ENCODE measurements around the gene MDH2. TPM values are rescaled to one million over a fixed set of nuclear protein-coding genes. Genes with fewer than 3 reads are reported as not detected.
"Not testable (repeated sequence)": the region's sequence is repeated elsewhere in the genome, so short reads cannot be mapped to it uniquely, and the experiment has no call there.

Gene MDH2
- total and polyA plus RNA-seq, 4 donors: 54.3 to 200 (median 85.6) TPM

- H3K27me3 ChIP-seq (ENCODE audit: control insufficient read depth in 3 of 3, insufficient read depth in 3 of 3, low read length in 2 of 3): no peaks in the 10 kb centered on the region
- DNase-seq (no peak), ATAC-seq (ENCODE audit: insufficient read depth, low FRiP score) (no peak)
- H3K4me1 ChIP-seq (ENCODE audit: control insufficient read depth in 5 of 5, insufficient read depth in 5 of 5, low read length in 5 of 5): peaks cover 0 to 13% (median 2%) of the 10 kb centered on the region in 5 donors
- no peak overlapping the region for H3K27ac ChIP-seq (ENCODE audit: low read depth in 1 of 2, low read length in 1 of 2)
- no peak overlapping the region for H3K9ac ChIP-seq (ENCODE audit: insufficient read depth in 1 of 2, low read length in 2 of 2)
- TF ChIP-seq CTCF (IDR thresholded peaks at IDR 0.05; ENCODE audit: control extremely low read depth, extremely low read depth): no peak
- H3K9me3 ChIP-seq (ENCODE audit: control insufficient read depth in 4 of 4, insufficient read depth in 3 of 4, low read length in 3 of 4): no peaks in the 10 kb centered on the region
- 87 to 89% methylated on average over 4 of the region's 4 CpGs for WGBS, 2 donors
- H3K36me3 ChIP-seq (ENCODE audit: control insufficient read depth in 4 of 4, insufficient read depth in 4 of 4, low read length in 4 of 4): no peaks in the 10 kb centered on the region
- no peak overlapping the region for H3K4me3 ChIP-seq
These were observed 38.2 kb downstream of the MDH2 start for GRCh38 chr7:76086070-76086469.

GRCh38 chr7:76087362-76087791 lies 39.5 kb downstream of the MDH2 start:
- not testable (repeated sequence) for ATAC-seq (ENCODE audit: insufficient read depth, low FRiP score); H3K27me3 ChIP-seq (ENCODE audit: control insufficient read depth in 3 of 3, insufficient read depth in 3 of 3, low read length in 2 of 3); H3K36me3 ChIP-seq (ENCODE audit: control insufficient read depth in 4 of 4, insufficient read depth in 4 of 4, low read length in 4 of 4); H3K4me1 ChIP-seq (ENCODE audit: control insufficient read depth in 5 of 5, insufficient read depth in 5 of 5, low read length in 5 of 5); H3K27ac ChIP-seq (ENCODE audit: low read depth in 1 of 2, low read length in 1 of 2); H3K9ac ChIP-seq (ENCODE audit: insufficient read depth in 1 of 2, low read length in 2 of 2); H3K9me3 ChIP-seq (ENCODE audit: control insufficient read depth in 4 of 4, insufficient read depth in 3 of 4, low read length in 3 of 4); H3K4me3 ChIP-seq; DNase-seq
- WGBS, 2 donors: 55 to 69% methylated on average over 5 of the region's 5 CpGs

GRCh38 chr7:76089865-76090475 lies 42.1 kb downstream of the MDH2 start:
- no peaks in the 10 kb centered on the region for H3K4me1 ChIP-seq (ENCODE audit: control insufficient read depth in 5 of 5, insufficient read depth in 5 of 5, low read length in 5 of 5)
- no peaks in the 10 kb centered on the region for H3K27me3 ChIP-seq (ENCODE audit: control insufficient read depth in 3 of 3, insufficient read depth in 3 of 3, low read length in 2 of 3)
- no peaks in the 10 kb centered on the region for H3K9me3 ChIP-seq (ENCODE audit: control insufficient read depth in 4 of 4, insufficient read depth in 3 of 4, low read length in 3 of 4)
- H3K36me3 ChIP-seq (ENCODE audit: control insufficient read depth in 4 of 4, insufficient read depth in 4 of 4, low read length in 4 of 4): no peaks in the 10 kb centered on the region
- no peak overlapping the region for H3K27ac ChIP-seq (ENCODE audit: low read depth in 1 of 2, low read length in 1 of 2)
- H3K9ac ChIP-seq (ENCODE audit: insufficient read depth in 1 of 2, low read length in 2 of 2): no peak overlapping the region
- no peak for TF ChIP-seq CTCF (IDR thresholded peaks at IDR 0.05; ENCODE audit: control extremely low read depth, extremely low read depth)
- H3K4me3 ChIP-seq: no peak overlapping the region
- ATAC-seq (ENCODE audit: insufficient read depth, low FRiP score) (no peak), DNase-seq (peak in 2 of 3 donors; percentile 19 to 34)
- WGBS, 2 donors: 71 to 77% methylated on average over 9 to 10 of the region's 10 CpGs

GRCh38 chr7:76091506-76091905 lies 43.6 kb downstream of the MDH2 start:
- Histone ChIP-seq H3K9ac (ENCODE audit: insufficient read depth in 1 of 2, low read length in 2 of 2) (no peak overlapping the region), H3K4me1 (ENCODE audit: control insufficient read depth in 5 of 5, insufficient read depth in 5 of 5, low read length in 5 of 5) (no peaks in the 10 kb centered on the region), H3K27me3 (ENCODE audit: control insufficient read depth in 3 of 3, insufficient read depth in 3 of 3, low read length in 2 of 3) (no peaks in the 10 kb centered on the region), H3K4me3 (no peak overlapping the region), H3K36me3 (ENCODE audit: control insufficient read depth in 4 of 4, insufficient read depth in 4 of 4, low read length in 4 of 4) (no peaks in the 10 kb centered on the region), H3K27ac (ENCODE audit: low read depth in 1 of 2, low read length in 1 of 2) (no peak overlapping the region), H3K9me3 (ENCODE audit: control insufficient read depth in 4 of 4, insufficient read depth in 3 of 4, low read length in 3 of 4) (no peaks in the 10 kb centered on the region)
- TF ChIP-seq CTCF (IDR thresholded peaks at IDR 0.05; ENCODE audit: control extremely low read depth, extremely low read depth): no peak
- no peak for DNase-seq
- WGBS, 2 donors: 84 to 94% methylated on average over 5 of the region's 5 CpGs
- ATAC-seq (ENCODE audit: insufficient read depth, low FRiP score): no peak

- not testable (repeated sequence) for ATAC-seq (ENCODE audit: insufficient read depth, low FRiP score); DNase-seq; H3K27ac ChIP-seq (ENCODE audit: low read depth in 1 of 2, low read length in 1 of 2); H3K27me3 ChIP-seq (ENCODE audit: control insufficient read depth in 3 of 3, insufficient read depth in 3 of 3, low read length in 2 of 3); H3K36me3 ChIP-seq (ENCODE audit: control insufficient read depth in 4 of 4, insufficient read depth in 4 of 4, low read length in 4 of 4); H3K9ac ChIP-seq (ENCODE audit: insufficient read depth in 1 of 2, low read length in 2 of 2); H3K4me3 ChIP-seq; H3K4me1 ChIP-seq (ENCODE audit: control insufficient read depth in 5 of 5, insufficient read depth in 5 of 5, low read length in 5 of 5); H3K9me3 ChIP-seq (ENCODE audit: control insufficient read depth in 4 of 4, insufficient read depth in 3 of 4, low read length in 3 of 4)
- 82 to 92% methylated on average over 5 of the region's 5 CpGs for WGBS, 2 donors
These were observed 45.6 kb downstream of the MDH2 start for GRCh38 chr7:76093531-76093930.

GRCh38 chr7:76094326-76094725 lies 46.4 kb downstream of the MDH2 start:
- H3K4me3 ChIP-seq; ATAC-seq (ENCODE audit: insufficient read depth, low FRiP score); DNase-seq; H3K27me3 ChIP-seq (ENCODE audit: control insufficient read depth in 3 of 3, insufficient read depth in 3 of 3, low read length in 2 of 3); H3K36me3 ChIP-seq (ENCODE audit: control insufficient read depth in 4 of 4, insufficient read depth in 4 of 4, low read length in 4 of 4); H3K27ac ChIP-seq (ENCODE audit: low read depth in 1 of 2, low read length in 1 of 2); H3K9me3 ChIP-seq (ENCODE audit: control insufficient read depth in 4 of 4, insufficient read depth in 3 of 4, low read length in 3 of 4); H3K9ac ChIP-seq (ENCODE audit: insufficient read depth in 1 of 2, low read length in 2 of 2); H3K4me1 ChIP-seq (ENCODE audit: control insufficient read depth in 5 of 5, insufficient read depth in 5 of 5, low read length in 5 of 5): not testable (repeated sequence)
- WGBS, 2 donors: 91 to 96% methylated on average over 5 of the region's 5 CpGs
